ENCODE data around the gene DGKI.

GRCh38 chr7:137343281-137343841 is 503.4 kb downstream of the DGKI start, which contains the start of gene PTN:
- TF ChIP-seq POLR2A (IDR thresholded peaks at IDR 0.05) (no peak), CTCF (IDR thresholded peaks at IDR 0.05) (no peak), POLR2AphosphoS5 (IDR thresholded peaks at IDR 0.05) (no peak)
